DOHH2 (cell line): ENCODE results near the gene PKD1.
"Not testable (repeated sequence)": the region's sequence is repeated elsewhere in the genome, so short reads cannot be mapped to it uniquely, and the experiment has no call there.

Experiments
- H3F3A ChIP-seq: fragments of 200-600 bp; sonication (generic), shearing (Covaris generic); 2 replicates; pipeline ENCODE4 v1.6.0; 2016; ENCODE audit warnings: antibody characterized with exemption, mild to moderate bottlenecking; ENCODE audit not compliant: control insufficient read depth, insufficient read depth
- H3K27ac ChIP-seq: fragments of 200-600 bp; sonication (generic); 2 replicates; pipeline ENCODE4 v1.5.1; 2014; ENCODE audit warnings: low read depth, mild to moderate bottlenecking, low read length, moderate library complexity
- H3K27me3 ChIP-seq: fragments of 200-600 bp; sonication (generic); 2 replicates; pipeline ENCODE4 v1.6.1; 2014; ENCODE audit warnings: mild to moderate bottlenecking, low read length, mixed read lengths; ENCODE audit not compliant: control insufficient read depth
- H3K36me3 ChIP-seq: fragments of 200-600 bp; sonication (generic); 2 replicates; pipeline ENCODE4 v1.6.1; 2014; ENCODE audit warnings: mild to moderate bottlenecking, low read length, moderate library complexity, mixed read lengths; ENCODE audit not compliant: control insufficient read depth
- H3K4me1 ChIP-seq: fragments of 200-600 bp; sonication (generic); 2 replicates; pipeline ENCODE4 v1.6.1; 2014; ENCODE audit warnings: mild to moderate bottlenecking, low read length, mixed read lengths; ENCODE audit not compliant: control insufficient read depth
- H3K4me2 ChIP-seq: fragments of 200-600 bp; sonication (generic); 2 replicates; pipeline ENCODE4 v1.6.0; 2014; ENCODE audit warnings: mild to moderate bottlenecking, low read length, moderate library complexity
- H3K4me3 ChIP-seq: fragments of 200-600 bp; sonication (generic); 2 replicates; pipeline ENCODE4 v1.5.1; 2014; ENCODE audit warnings: mild to moderate bottlenecking, low read length, mixed read lengths
- H3K79me2 ChIP-seq: fragments of 200-600 bp; sonication (generic); 2 replicates; pipeline ENCODE4 v1.6.1; 2014; ENCODE audit warnings: mild to moderate bottlenecking, low read length, mixed read lengths; ENCODE audit not compliant: control insufficient read depth
- H3K9me2 ChIP-seq: fragments of 200-600 bp; sonication (generic); replicated peaks from 2 replicates; pipeline ENCODE4 v1.6.1; 2014; ENCODE audit warnings: mild to moderate bottlenecking, low read length, mixed read lengths; ENCODE audit not compliant: control insufficient read depth
- H3K9me3 ChIP-seq: fragments of 200-600 bp; sonication (generic); 2 replicates; pipeline ENCODE4 v1.6.1; 2014; ENCODE audit warnings: antibody characterized with exemption, low read length, mixed read lengths; ENCODE audit not compliant: control insufficient read depth, insufficient read depth
- H4K20me1 ChIP-seq: fragments of 200-600 bp; sonication (generic); 2 replicates; pipeline ENCODE4 v1.6.0; 2014; ENCODE audit warnings: low read depth, mild to moderate bottlenecking, antibody characterized with exemption, low read length, moderate library complexity; ENCODE audit not compliant: control insufficient read depth, insufficient read depth
- CTCF ChIP-seq: fragments of 200-600 bp; sonication (generic); IDR thresholded peaks from one replicate; pipeline ENCODE4 v1.5.1; 2014; ENCODE audit warnings: antibody characterized with exemption, mild to moderate bottlenecking, low read depth, low read length; ENCODE audit not compliant: poor library complexity, severe bottlenecking
- EZH2phosphoT487 ChIP-seq: fragments of 200-600 bp; sonication (generic); IDR thresholded peaks from 2 replicates; pipeline ENCODE4 v1.6.1; 2017; ENCODE audit warnings: borderline replicate concordance, mild to moderate bottlenecking, antibody characterized with exemption, low read length, moderate library complexity, mixed read lengths

The PKD1 gene

GRCh38 chr16:2104464-2104863 is 31.2 kb downstream of the PKD1 start:
- not testable (repeated sequence) for H3K36me3 ChIP-seq, H3K4me3 ChIP-seq

GRCh38 chr16:2102471-2102870 is 33.2 kb downstream of the PKD1 start:
- no peaks in the 10 kb centered on the region; the same call in 1 of the 2 replicates for H3K36me3 ChIP-seq
- no peak overlapping the region for H3K27ac ChIP-seq
- no peaks in the 10 kb centered on the region for H3F3A ChIP-seq
- H3K9me3 ChIP-seq, result no peaks in the 10 kb centered on the region
- no peaks in the 10 kb centered on the region for H3K79me2 ChIP-seq
- TF ChIP-seq EZH2phosphoT487 (no peak), CTCF (no peak)
- H4K20me1 ChIP-seq, result no peaks in the 10 kb centered on the region
- no peak overlapping the region for H3K4me3 ChIP-seq
- H3K4me1 ChIP-seq, result no peaks in the 10 kb centered on the region
- no peaks in the 10 kb centered on the region for H3K9me2 ChIP-seq
- H3K4me2 ChIP-seq, result no peak overlapping the region
- H3K27me3 ChIP-seq, result no peaks in the 10 kb centered on the region

More at GRCh38 chr16:2104464-2104863, 31.2 kb downstream of the PKD1 start:
- H3K9me2 ChIP-seq, H4K20me1 ChIP-seq, H3K79me2 ChIP-seq, H3K4me1 ChIP-seq, H3F3A ChIP-seq, H3K27ac ChIP-seq, H3K9me3 ChIP-seq, H3K27me3 ChIP-seq, H3K4me2 ChIP-seq: not testable (repeated sequence)

- H4K20me1 ChIP-seq, H3K36me3 ChIP-seq, H3K9me3 ChIP-seq, H3K4me2 ChIP-seq, H3K9me2 ChIP-seq, H3K79me2 ChIP-seq, H3K4me3 ChIP-seq, H3K27ac ChIP-seq, H3F3A ChIP-seq, H3K27me3 ChIP-seq, H3K4me1 ChIP-seq: not testable (repeated sequence)
Observed at GRCh38 chr16:2101581-2101980, 34.1 kb downstream of the PKD1 start.

GRCh38 chr16:2097689-2098088 is 38.0 kb downstream of the PKD1 start:
- not testable (repeated sequence) for H3F3A ChIP-seq, H4K20me1 ChIP-seq, H3K9me3 ChIP-seq, H3K4me3 ChIP-seq, H3K27ac ChIP-seq, H3K79me2 ChIP-seq, H3K9me2 ChIP-seq, H3K36me3 ChIP-seq, H3K4me1 ChIP-seq, H3K27me3 ChIP-seq, H3K4me2 ChIP-seq

- no peak for TF ChIP-seq CTCF
- H3K79me2 ChIP-seq, result no peaks in the 10 kb centered on the region
- no peak overlapping the region for H3K4me3 ChIP-seq
- no peaks in the 10 kb centered on the region for H3K4me1 ChIP-seq
- H3K27ac ChIP-seq, result no peak overlapping the region
- no peaks in the 10 kb centered on the region for H4K20me1 ChIP-seq
- H3K9me2 ChIP-seq, result no peaks in the 10 kb centered on the region
- H3K36me3 ChIP-seq, result no peaks in the 10 kb centered on the region
- no peaks in the 10 kb centered on the region for H3F3A ChIP-seq
- H3K4me2 ChIP-seq, result no peak overlapping the region
- H3K27me3 ChIP-seq, result no peaks in the 10 kb centered on the region
- H3K9me3 ChIP-seq, result no peaks in the 10 kb centered on the region
Observed at GRCh38 chr16:2096853-2097595, 38.7 kb downstream of the PKD1 start.
